HCT116 (cell line): ENCODE results near the gene SFTPA2. TPM values are rescaled to one million over a fixed set of nuclear protein-coding genes. Genes with fewer than 3 reads are reported as not detected.
"Not testable (repeated sequence)": the region's sequence is repeated elsewhere in the genome, so short reads cannot be mapped to it uniquely, and the experiment has no call there.

Experiments
- ATAC-seq: fragments of 200-7000 bp; cut with Tn5 transposase; 2 replicates; pipeline ENCODE4 v1.9.1; 2020; ENCODE audit warnings: mild to moderate bottlenecking, moderate library complexity
- BruUV-seq: library from RNA; stranded (reverse); fragments of 400-500 nt; replicated peaks from 2 replicates; lab custom pipeline; 2021; lab: Mats Ljungman, UMichigan
- CTCF ChIA-PET: fragments of 300-600 bp; sonication (Branson Sonifier 250); formaldehyde crosslinking; loops from one replicate; lab custom pipeline; 2021; ENCODE audit warnings: antibody characterized with exemption; lab: Charles Lee
- POLR2A ChIA-PET: fragments of 300-600, 350-600 bp; sonication (Branson Sonifier 250); formaldehyde crosslinking; loops from one replicate; lab custom pipeline; 2021; ENCODE audit warnings: antibody characterized with exemption; lab: Charles Lee
- RAD21 ChIA-PET, 2 experiments: fragments of 300-600 bp; sonication (Branson Sonifier 250); formaldehyde crosslinking; loops; one replicate each; lab custom pipeline; 2023; ENCODE audit warnings: low total read pairs in 2 of 2; ENCODE audit not compliant: uncharacterized antibody in 2 of 2, unreplicated experiment in 2 of 2, low non-redundant PET in 1 of 2; lab: Charles Lee
- DNase-seq: peaks from one replicate; pipeline ENCODE4 v3.0.0-alpha.2; 2010; ENCODE audit warnings: low read depth, low spot score
- H2AFZ ChIP-seq: fragments of 200-600 bp; shearing (Covaris generic), sonication (generic); 2 replicates; pipeline ENCODE4 v1.6.1; 2017; ENCODE audit warnings: low read depth, mixed run types, mixed read lengths, antibody characterized with exemption, low read length; ENCODE audit not compliant: poor library complexity, severe bottlenecking
- H3K27ac ChIP-seq: 2 replicates; pipeline ENCODE4 v1.5.1; 2012; ENCODE audit warnings: low read depth, low read length
- H3K27me3 ChIP-seq: fragments of 200-600 bp; sonication (generic); 2 replicates; pipeline ENCODE4 v1.6.1; 2016; ENCODE audit warnings: mixed run types, low read length, mixed read lengths; ENCODE audit not compliant: insufficient read depth
- H3K36me3 ChIP-seq, 2 experiments: fragments of 200-500 bp in 1 of 2; fragments of 200-600 bp in 1 of 2; sonication (Bioruptor generic) in 1 of 2; sonication (generic) in 1 of 2; 2 replicates each; pipeline versions ENCODE4 v1.5.1 to v1.6.1; 2014 to 2016; ENCODE audit warnings: low read length in 2 of 2, inconsistent platforms in 1 of 2, mixed read lengths in 1 of 2, mixed run types in 1 of 2; ENCODE audit not compliant: insufficient read depth in 2 of 2, control insufficient read depth in 1 of 2
- H3K4me1 ChIP-seq, 2 experiments: fragments of 200-600 bp in 1 of 2; sonication (generic) in 1 of 2; 2 replicates each; pipeline versions ENCODE4 v1.5.1 to v1.6.1; 2012 to 2017; ENCODE audit warnings: low read length in 2 of 2, inconsistent platforms in 1 of 2, mild to moderate bottlenecking in 1 of 2, mixed read lengths in 1 of 2, mixed run types in 1 of 2, moderate library complexity in 1 of 2; ENCODE audit not compliant: insufficient read depth in 2 of 2, control insufficient read depth in 1 of 2
- H3K4me2 ChIP-seq: fragments of 200-600 bp; sonication (generic); 2 replicates; pipeline ENCODE4 v1.6.1; 2017; ENCODE audit warnings: mixed run types, low read length, mixed read lengths
- H3K4me3 ChIP-seq, 2 experiments: fragments of 200-600 bp in 1 of 2; sonication (generic) in 1 of 2; replicated peaks in 1 of 2; 2 replicates each; pipeline ENCODE4 v1.5.1; 2011 to 2016; ENCODE audit warnings: low read length in 2 of 2, control low read depth in 1 of 2, low read depth in 1 of 2, mild to moderate bottlenecking in 1 of 2, mixed read lengths in 1 of 2, mixed run types in 1 of 2
- H3K79me2 ChIP-seq: fragments of 200-600 bp; sonication (generic); 2 replicates; pipeline ENCODE4 v1.6.1; 2017; ENCODE audit warnings: mild to moderate bottlenecking, mixed run types, low read length, moderate library complexity, mixed read lengths; ENCODE audit not compliant: insufficient read depth
- H3K9ac ChIP-seq: fragments of 200-600 bp; sonication (generic); 2 replicates; pipeline ENCODE4 v1.6.1; 2016; ENCODE audit warnings: low read length, mixed read lengths
- H3K9me2 ChIP-seq: fragments of 200-600 bp; sonication (generic), shearing (Covaris generic); 2 replicates; pipeline ENCODE4 v1.6.1; 2017; ENCODE audit warnings: mixed run types, mild to moderate bottlenecking, moderate library complexity; ENCODE audit not compliant: insufficient read depth
- H3K9me3 ChIP-seq, 2 experiments: fragments of 200-500 bp in 1 of 2; fragments of 200-600 bp in 1 of 2; sonication (Bioruptor generic) in 1 of 2; sonication (generic) in 1 of 2; 2 replicates each; pipeline ENCODE4 v1.6.1; 2014 to 2017; ENCODE audit warnings: low read length in 2 of 2, mixed read lengths in 2 of 2, inconsistent platforms in 1 of 2, low read depth in 1 of 2, mild to moderate bottlenecking in 1 of 2, mixed run types in 1 of 2, moderate library complexity in 1 of 2; ENCODE audit not compliant: control insufficient read depth in 1 of 2, insufficient read depth in 1 of 2
- H4K20me1 ChIP-seq: fragments of 200-600 bp; sonication (generic), shearing (Covaris generic); 2 replicates; pipeline ENCODE4 v1.6.1; 2017; ENCODE audit warnings: mixed run types, mild to moderate bottlenecking, moderate library complexity; ENCODE audit not compliant: insufficient read depth
- intact Hi-C: fragments of 100-400 bp; cut with micrococcal nuclease; formaldehyde crosslinking; loops from 2 replicates; pipeline ENCODE4 v1.10.0; 2022
- total RNA-seq: library from RNA; stranded (reverse); gene quantifications from one replicate; pipeline ENCODE4 v1.2.1, GENCODE V29; 2021; ENCODE audit not compliant: unreplicated experiment

Gene SFTPA2
- total RNA-seq, 1 experiment from 2014 or later = 6.9 TPM

- BruUV-seq, H3K36me3 ChIP-seq, H3K27ac ChIP-seq, H3K27me3 ChIP-seq, RAD21 ChIA-PET, H3K9me2 ChIP-seq, H3K9ac ChIP-seq, H3K9me3 ChIP-seq, POLR2A ChIA-PET, H2AFZ ChIP-seq, H3K79me2 ChIP-seq, DNase-seq, H3K4me3 ChIP-seq, ATAC-seq, H3K4me2 ChIP-seq, CTCF ChIA-PET, H3K4me1 ChIP-seq, H4K20me1 ChIP-seq: not testable (repeated sequence)
- intact Hi-C loops = loop anchor here (10.0 kb wide), 1 partner anchor 713 kb away; no protein-coding TSS in a partner anchor
Observed at GRCh38 chr10:79521751-79522150, 38.5 kb downstream of the SFTPA2 start.

GRCh38 chr10:79517567-79517966 is 42.6 kb downstream of the SFTPA2 start:
- CTCF ChIA-PET, H3K36me3 ChIP-seq, H3K9ac ChIP-seq, H2AFZ ChIP-seq, intact Hi-C loops, DNase-seq, BruUV-seq, H3K4me1 ChIP-seq, H3K4me2 ChIP-seq, RAD21 ChIA-PET, H3K79me2 ChIP-seq, H4K20me1 ChIP-seq, H3K9me2 ChIP-seq, H3K4me3 ChIP-seq, ATAC-seq, H3K27me3 ChIP-seq, H3K9me3 ChIP-seq, POLR2A ChIA-PET, H3K27ac ChIP-seq: not testable (repeated sequence)

GRCh38 chr10:79516532-79517205 is 43.5 kb downstream of the SFTPA2 start:
- BruUV-seq, H3K4me3 ChIP-seq, H3K4me1 ChIP-seq, H2AFZ ChIP-seq, H3K27me3 ChIP-seq, H3K27ac ChIP-seq, H4K20me1 ChIP-seq, H3K9ac ChIP-seq, ATAC-seq, POLR2A ChIA-PET, RAD21 ChIA-PET, H3K36me3 ChIP-seq, DNase-seq, H3K9me3 ChIP-seq, H3K9me2 ChIP-seq, CTCF ChIA-PET, H3K79me2 ChIP-seq, H3K4me2 ChIP-seq, intact Hi-C loops: not testable (repeated sequence)

GRCh38 chr10:79511891-79512583 is 48.2 kb downstream of the SFTPA2 start, which contains the start of gene EIF5AL1:
TSS of gene EIF5AL1 (plus strand) at chr10:79512533. CDS start at chr10:79512650, 117 bp downstream.
- H3K27me3 ChIP-seq, H3K4me1 ChIP-seq, BruUV-seq, RAD21 ChIA-PET, H3K27ac ChIP-seq, H3K36me3 ChIP-seq, H3K4me3 ChIP-seq, CTCF ChIA-PET, H3K79me2 ChIP-seq, H3K4me2 ChIP-seq, ATAC-seq, H3K9ac ChIP-seq, H3K9me3 ChIP-seq, DNase-seq, POLR2A ChIA-PET, H3K9me2 ChIP-seq, H4K20me1 ChIP-seq, intact Hi-C loops, H2AFZ ChIP-seq: not testable (repeated sequence)
